ENCODE measurements around the gene SLC35D1.

The SLC35D1 gene

GRCh38 chr1:67044631-67045270, 9.2 kb downstream of the SLC35D1 start:
- no peak for DNase-seq (ENCODE audit: low read depth in 4 of 4, low spot score in 1 of 4)

- DNase-seq (ENCODE audit: low read depth in 4 of 4, low spot score in 1 of 4): no peak
Observed at GRCh38 chr1:67043366-67043765, 10.6 kb downstream of the SLC35D1 start.

- DNase-seq (ENCODE audit: low read depth in 4 of 4, low spot score in 1 of 4): no peak
Observed at GRCh38 chr1:67041841-67042503, 12.0 kb downstream of the SLC35D1 start.

- DNase-seq (ENCODE audit: low read depth in 4 of 4, low spot score in 1 of 4): no peak
Observed at GRCh38 chr1:67040405-67040804, 13.5 kb downstream of the SLC35D1 start.

- DNase-seq (ENCODE audit: low read depth in 4 of 4, low spot score in 1 of 4): no peak
Observed at GRCh38 chr1:67031859-67032247, 22.1 kb downstream of the SLC35D1 start.

GRCh38 chr1:67031121-67031858, 22.7 kb downstream of the SLC35D1 start:
- DNase-seq (ENCODE audit: low read depth in 4 of 4, low spot score in 1 of 4): no peak

- DNase-seq (ENCODE audit: low read depth in 4 of 4, low spot score in 1 of 4): no peak
Observed at GRCh38 chr1:67029472-67029871, 24.5 kb downstream of the SLC35D1 start.

GRCh38 chr1:67020765-67021164, 33.2 kb downstream of the SLC35D1 start:
- DNase-seq (ENCODE audit: low read depth in 4 of 4, low spot score in 1 of 4): no peak

- no peak for DNase-seq (ENCODE audit: low read depth in 4 of 4, low spot score in 1 of 4)
Observed at GRCh38 chr1:67020304-67020703, 33.6 kb downstream of the SLC35D1 start.

- DNase-seq (ENCODE audit: low read depth in 4 of 4, low spot score in 1 of 4): no peak
Observed at GRCh38 chr1:67019600-67020136, 34.3 kb downstream of the SLC35D1 start.

GRCh38 chr1:67019121-67019520, 34.8 kb downstream of the SLC35D1 start:
- DNase-seq (ENCODE audit: low read depth in 4 of 4, low spot score in 1 of 4): no peak

- DNase-seq (ENCODE audit: low read depth in 4 of 4, low spot score in 1 of 4): no peak
Observed at GRCh38 chr1:67018574-67018973, 35.4 kb downstream of the SLC35D1 start.

GRCh38 chr1:67013573-67013972, 40.4 kb downstream of the SLC35D1 start:
- DNase-seq (ENCODE audit: low read depth in 4 of 4, low spot score in 1 of 4): no peak

GRCh38 chr1:67009792-67010191, 44.2 kb downstream of the SLC35D1 start:
- DNase-seq (ENCODE audit: low read depth in 4 of 4, low spot score in 1 of 4): no peak

- no peak for DNase-seq (ENCODE audit: low read depth in 4 of 4, low spot score in 1 of 4)
Observed at GRCh38 chr1:67005068-67005467, 48.9 kb downstream of the SLC35D1 start.

- no peak for DNase-seq (ENCODE audit: low read depth in 4 of 4, low spot score in 1 of 4)
Observed at GRCh38 chr1:67004176-67004575, 49.8 kb downstream of the SLC35D1 start.

GRCh38 chr1:67001682-67002425, 52.1 kb downstream of the SLC35D1 start:
- DNase-seq (ENCODE audit: low read depth in 4 of 4, low spot score in 1 of 4): no peak

- DNase-seq (ENCODE audit: low read depth in 4 of 4, low spot score in 1 of 4): no peak
Observed at GRCh38 chr1:66999640-67000400, 54.1 kb downstream of the SLC35D1 start.

GRCh38 chr1:66998972-66999371, 55.0 kb downstream of the SLC35D1 start:
- no peak for DNase-seq (ENCODE audit: low read depth in 4 of 4, low spot score in 1 of 4)

GRCh38 chr1:66996018-66996682, 57.8 kb downstream of the SLC35D1 start:
- DNase-seq (ENCODE audit: low read depth in 4 of 4, low spot score in 1 of 4): peak in 3 of 4 experiments; percentile 12 to 42 (median 42)
